Caco-2 (cell line): ENCODE results near the gene AFF1. TPM values are rescaled to one million over a fixed set of nuclear protein-coding genes. Genes with fewer than 3 reads are reported as not detected.

ENCODE experiments used
- BruUV-seq: library from RNA; stranded (reverse); fragments of 400-500 nt; replicated peaks from 2 replicates; lab custom pipeline; 2021; lab: Mats Ljungman, UMichigan
- CTCF ChIA-PET: fragments of 300-600 bp; sonication (Branson Sonifier 250); formaldehyde crosslinking; loops from one replicate; lab custom pipeline; 2022; ENCODE audit warnings: antibody characterized with exemption; lab: Charles Lee
- POLR2A ChIA-PET: fragments of 300-600 bp; sonication (Branson Sonifier 250); formaldehyde crosslinking; loops from one replicate; lab custom pipeline; 2022; ENCODE audit warnings: antibody characterized with exemption; lab: Charles Lee
- DNase-seq, 2 experiments: peaks; one replicate each; pipeline versions ENCODE4 v3.0.0 to v3.0.0-alpha.2; 2020 to 2022
- H3K27me3 ChIP-seq: replicated peaks from 2 replicates; pipeline ENCODE4 v1.6.0; 2011; ENCODE audit warnings: low read length; ENCODE audit not compliant: control insufficient read depth, insufficient read depth
- H3K36me3 ChIP-seq: 2 replicates; pipeline ENCODE4 v1.5.1; 2011; ENCODE audit warnings: low read length; ENCODE audit not compliant: control insufficient read depth, insufficient read depth
- H3K4me1 ChIP-seq: fragments of 250-450 bp; sonication (Bioruptor Pico); 2 replicates; pipeline ENCODE4 v1.5.1; 2020; ENCODE audit warnings: mild to moderate bottlenecking
- H3K4me3 ChIP-seq: 2 replicates; pipeline ENCODE4 v1.5.1; 2011; ENCODE audit warnings: low read depth, mild to moderate bottlenecking, control low read depth, low read length
- H3K9me3 ChIP-seq: fragments of 250-450 bp; sonication (Bioruptor Pico); 2 replicates; pipeline ENCODE4 v1.5.1; 2020; ENCODE audit warnings: mild to moderate bottlenecking, moderate library complexity
- H3K27ac Mint-ChIP-seq: one replicate; pipeline ENCODE4 v1.8.0; 2022; ENCODE audit warnings: mixed read lengths; ENCODE audit not compliant: unreplicated experiment
- H3K27me3 Mint-ChIP-seq: one replicate; pipeline ENCODE4 v1.8.0; 2022; ENCODE audit warnings: mixed read lengths; ENCODE audit not compliant: insufficient read depth, unreplicated experiment
- H3K36me3 Mint-ChIP-seq: one replicate; pipeline ENCODE4 v1.8.0; 2022; ENCODE audit warnings: mild to moderate bottlenecking, mixed read lengths; ENCODE audit not compliant: insufficient read depth, unreplicated experiment
- H3K4me1 Mint-ChIP-seq: one replicate; pipeline ENCODE4 v1.8.0; 2022; ENCODE audit warnings: low read depth, mixed read lengths; ENCODE audit not compliant: unreplicated experiment
- H3K4me3 Mint-ChIP-seq: one replicate; pipeline ENCODE4 v1.8.0; 2022; ENCODE audit warnings: mild to moderate bottlenecking, moderate library complexity, mixed read lengths; ENCODE audit not compliant: unreplicated experiment
- H3K9me3 Mint-ChIP-seq: one replicate; pipeline ENCODE4 v1.8.0; 2022; ENCODE audit warnings: mixed read lengths; ENCODE audit not compliant: unreplicated experiment
- intact Hi-C: fragments of 100-400 bp; cut with micrococcal nuclease; formaldehyde crosslinking; loops from one replicate; pipeline ENCODE4 v1.10.0; 2022; ENCODE audit not compliant: unreplicated experiment
- total RNA-seq: library from RNA; stranded (reverse); gene quantifications from 2 replicates; pipeline ENCODE4 v1.2.3, GENCODE V29; 2022
- TF ChIP-seq, protein P1 (sequence below), 2 experiments: fragments of 200-600 bp in 1 of 2; IDR thresholded peaks; 1 replicate in 1 of 2; 2 replicates in 1 of 2; pipeline versions ENCODE4 v1.5.1 to v1.8.0; 2011 to 2022; ENCODE audit warnings: antibody characterized with exemption in 1 of 2, control low read depth in 1 of 2, inconsistent platforms in 1 of 2, low read depth in 1 of 2, low read length in 1 of 2, mild to moderate bottlenecking in 1 of 2, moderate library complexity in 1 of 2; ENCODE audit not compliant: insufficient read depth in 1 of 2, severe bottlenecking in 1 of 2, unreplicated experiment in 1 of 2

Gene AFF1
- total RNA-seq, 1 experiment from 2014 or later, result 48.3 TPM

DNA sequence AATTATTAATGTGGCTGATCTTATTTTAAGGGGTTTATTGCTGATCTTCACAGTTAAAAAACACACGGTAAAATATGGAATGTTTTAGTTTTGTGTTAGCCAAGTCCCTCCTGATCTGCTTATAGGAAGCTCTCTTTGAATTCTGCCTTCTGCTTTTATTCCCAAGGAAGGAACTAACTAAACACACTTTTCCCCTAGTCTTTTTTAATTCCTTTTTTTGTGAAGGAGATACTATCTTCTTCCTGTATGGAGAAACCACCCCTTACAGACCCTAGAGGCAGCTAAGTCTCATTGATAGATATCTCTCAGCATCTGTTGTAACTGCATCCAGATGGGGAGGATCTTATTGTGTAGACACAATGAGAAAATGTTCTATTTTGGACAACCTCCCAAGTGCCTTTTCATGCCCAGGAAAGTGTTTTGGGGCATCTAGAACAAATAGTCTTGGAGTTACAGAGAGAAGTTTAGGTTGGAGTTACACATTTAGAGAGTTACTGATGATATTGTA lies 64.4 kb downstream of the AFF1 start:
- peaks cover 22% of the 10 kb centered on the region for H3K4me1 Mint-ChIP-seq
- peaks cover 15% of the 10 kb centered on the region for H3K4me1 ChIP-seq
- no peaks in the 10 kb centered on the region for H3K36me3 ChIP-seq
- H3K27me3 ChIP-seq, result no peaks in the 10 kb centered on the region
- no peaks in the 10 kb centered on the region for H3K9me3 Mint-ChIP-seq
- BruUV-seq, result no TSS peak
- H3K4me3 Mint-ChIP-seq, result no peak overlapping the region
- no peak overlapping the region for H3K4me3 ChIP-seq
- no peak for DNase-seq
- intact Hi-C loops, result no loop called here
- H3K36me3 Mint-ChIP-seq, result no peaks in the 10 kb centered on the region
- H3K9me3 ChIP-seq, result no peaks in the 10 kb centered on the region
- CTCF ChIA-PET, result no interaction called here
- TF ChIP-seq, protein P1, sequence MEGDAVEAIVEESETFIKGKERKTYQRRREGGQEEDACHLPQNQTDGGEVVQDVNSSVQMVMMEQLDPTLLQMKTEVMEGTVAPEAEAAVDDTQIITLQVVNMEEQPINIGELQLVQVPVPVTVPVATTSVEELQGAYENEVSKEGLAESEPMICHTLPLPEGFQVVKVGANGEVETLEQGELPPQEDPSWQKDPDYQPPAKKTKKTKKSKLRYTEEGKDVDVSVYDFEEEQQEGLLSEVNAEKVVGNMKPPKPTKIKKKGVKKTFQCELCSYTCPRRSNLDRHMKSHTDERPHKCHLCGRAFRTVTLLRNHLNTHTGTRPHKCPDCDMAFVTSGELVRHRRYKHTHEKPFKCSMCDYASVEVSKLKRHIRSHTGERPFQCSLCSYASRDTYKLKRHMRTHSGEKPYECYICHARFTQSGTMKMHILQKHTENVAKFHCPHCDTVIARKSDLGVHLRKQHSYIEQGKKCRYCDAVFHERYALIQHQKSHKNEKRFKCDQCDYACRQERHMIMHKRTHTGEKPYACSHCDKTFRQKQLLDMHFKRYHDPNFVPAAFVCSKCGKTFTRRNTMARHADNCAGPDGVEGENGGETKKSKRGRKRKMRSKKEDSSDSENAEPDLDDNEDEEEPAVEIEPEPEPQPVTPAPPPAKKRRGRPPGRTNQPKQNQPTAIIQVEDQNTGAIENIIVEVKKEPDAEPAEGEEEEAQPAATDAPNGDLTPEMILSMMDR (IDR thresholded peaks at IDR 0.05; ENCODE audit: insufficient read depth in 1 of 2, low read depth in 1 of 2, low read length in 1 of 2, severe bottlenecking in 1 of 2, unreplicated experiment in 1 of 2), result no peak
- no peaks in the 10 kb centered on the region for H3K27me3 Mint-ChIP-seq
- H3K27ac Mint-ChIP-seq, result no peak overlapping the region
- POLR2A ChIA-PET, result no interaction called here

DNA sequence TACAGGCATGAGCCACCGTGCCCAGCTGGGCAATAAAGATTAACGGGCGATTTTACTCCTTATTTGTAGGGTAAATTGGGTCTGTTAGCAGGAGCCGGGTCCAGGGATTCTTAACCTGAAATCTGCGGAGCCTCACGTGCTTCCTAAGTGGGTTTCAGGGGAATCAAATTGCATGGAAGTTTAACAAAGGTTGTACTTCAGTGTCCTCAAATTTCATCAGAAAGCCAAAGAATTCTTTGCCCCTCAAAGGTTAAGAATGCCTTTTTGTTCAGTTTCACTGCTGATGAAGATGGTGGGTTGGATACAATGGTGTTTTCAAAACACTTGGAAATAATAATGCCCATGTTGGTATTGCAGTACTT lies 67.9 kb downstream of the AFF1 start:
- H3K27ac Mint-ChIP-seq, result no peak overlapping the region
- ChIA-PET POLR2A (interaction anchor here (0.6 kb wide), 2 partner anchors 9 to 62 kb away, joined by 4 to 12 read pairs; no protein-coding TSS in a partner anchor), CTCF (no interaction called here)
- TF ChIP-seq, protein P1 (IDR thresholded peaks at IDR 0.05; ENCODE audit: insufficient read depth in 1 of 2, low read depth in 1 of 2, low read length in 1 of 2, severe bottlenecking in 1 of 2, unreplicated experiment in 1 of 2), result no peak
- peaks cover 17% of the 10 kb centered on the region for H3K4me1 Mint-ChIP-seq
- Histone ChIP-seq H3K36me3 (no peaks in the 10 kb centered on the region), H3K9me3 (no peaks in the 10 kb centered on the region), H3K4me3 (no peak overlapping the region), H3K4me1 (peaks cover 18% of the 10 kb centered on the region), H3K27me3 (no peaks in the 10 kb centered on the region)
- H3K27me3 Mint-ChIP-seq, result no peaks in the 10 kb centered on the region
- intact Hi-C loops, result no loop called here
- BruUV-seq, result no TSS peak
- H3K36me3 Mint-ChIP-seq, result peaks cover 12% of the 10 kb centered on the region
- no peak for DNase-seq
- H3K9me3 Mint-ChIP-seq, result no peaks in the 10 kb centered on the region
- H3K4me3 Mint-ChIP-seq, result no peak overlapping the region

DNA sequence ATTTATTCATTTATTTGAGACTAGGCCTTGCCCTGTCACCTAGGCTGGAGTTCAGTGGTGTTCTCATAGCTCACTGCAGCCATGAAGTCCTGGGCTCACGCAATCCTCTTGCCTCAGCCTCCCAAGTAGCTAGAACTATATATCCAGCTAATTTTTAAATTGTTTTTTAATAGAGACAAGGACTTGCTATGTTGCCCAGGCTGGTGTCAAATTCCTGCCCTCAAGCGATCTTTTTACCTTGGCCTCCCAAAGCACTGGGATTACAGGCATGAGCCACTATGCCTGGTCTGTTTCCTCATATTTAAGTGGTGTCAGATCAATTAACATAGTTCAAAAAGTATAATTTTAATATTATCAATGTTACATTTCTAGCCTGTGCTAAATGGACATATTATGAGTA lies 68.5 kb downstream of the AFF1 start:
- H3K4me3 ChIP-seq, result no peak overlapping the region
- peaks cover 21% of the 10 kb centered on the region for H3K4me1 ChIP-seq
- Mint-ChIP-seq H3K27me3 (no peaks in the 10 kb centered on the region), H3K9me3 (no peaks in the 10 kb centered on the region), H3K4me3 (no peak overlapping the region), H3K36me3 (peaks cover 18% of the 10 kb centered on the region), H3K27ac (no peak overlapping the region), H3K4me1 (peaks cover 23% of the 10 kb centered on the region)
- H3K36me3 ChIP-seq, result no peaks in the 10 kb centered on the region
- DNase-seq, result no peak
- ChIA-PET POLR2A (interaction anchor here (0.6 kb wide), 1 partner anchor 9 kb away, joined by 12 read pairs; no protein-coding TSS in a partner anchor), CTCF (no interaction called here)
- intact Hi-C loops, result no loop called here
- no peaks in the 10 kb centered on the region for H3K9me3 ChIP-seq
- H3K27me3 ChIP-seq, result no peaks in the 10 kb centered on the region
- no TSS peak for BruUV-seq
- TF ChIP-seq, protein P1 (IDR thresholded peaks at IDR 0.05; ENCODE audit: insufficient read depth in 1 of 2, low read depth in 1 of 2, low read length in 1 of 2, severe bottlenecking in 1 of 2, unreplicated experiment in 1 of 2), result no peak
